ENCODE results near the gene ORAI2. TPM values are rescaled to one million over a fixed set of nuclear protein-coding genes. Genes with fewer than 3 reads are reported as not detected.

The ORAI2 gene
- total RNA-seq, 1 donor from 2014 or later = 20.0 TPM

DNA sequence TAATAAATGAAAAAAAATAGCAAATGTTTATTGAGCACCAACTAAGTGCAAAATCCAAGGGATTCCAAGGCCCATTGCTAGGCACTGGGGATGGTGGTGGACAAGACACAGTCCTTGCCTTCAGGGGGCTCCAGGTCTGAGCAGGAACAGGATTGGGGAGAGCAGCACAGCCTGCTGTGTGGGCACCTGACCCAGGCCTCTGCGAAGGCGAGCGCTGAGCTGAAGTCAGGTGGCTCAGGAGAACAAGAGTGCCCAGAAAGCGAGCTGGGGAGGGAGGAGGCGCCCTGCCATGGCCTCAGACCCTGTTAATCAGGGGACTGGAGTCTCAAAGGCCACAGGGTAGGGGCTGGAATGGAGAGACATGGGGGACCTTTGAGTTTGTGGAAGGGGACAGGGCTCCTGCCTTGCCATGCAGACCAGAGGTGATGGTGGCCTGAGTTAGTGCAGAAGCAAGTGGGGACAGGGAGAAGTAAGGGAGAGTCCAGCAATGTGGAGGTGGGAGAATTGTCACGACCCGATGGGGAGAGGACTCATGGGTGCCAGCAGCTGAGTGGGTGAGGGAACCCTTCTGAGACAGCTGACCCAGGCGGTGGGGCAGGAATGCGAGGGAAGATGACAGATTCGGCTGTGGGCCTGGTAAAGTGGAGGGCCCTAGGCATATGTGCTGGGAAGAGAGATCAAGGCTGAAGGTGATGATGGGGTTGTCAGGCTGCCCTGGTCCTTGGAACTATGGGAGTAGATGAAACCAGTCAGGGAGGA lies 4.1 kb upstream of the ORAI2 start:
- H3K36me3 ChIP-seq = peaks cover 12% of the 10 kb centered on the region
- no peaks in the 10 kb centered on the region for H3K27me3 ChIP-seq
- H3K9me3 ChIP-seq = no peaks in the 10 kb centered on the region
- intact Hi-C loops (cut with DNase I) = no loop called here
- DNase-seq (no peak), ATAC-seq (no peak)
- peaks cover 14% of the 10 kb centered on the region for H3K4me1 ChIP-seq
- TF ChIP-seq, protein P1, sequence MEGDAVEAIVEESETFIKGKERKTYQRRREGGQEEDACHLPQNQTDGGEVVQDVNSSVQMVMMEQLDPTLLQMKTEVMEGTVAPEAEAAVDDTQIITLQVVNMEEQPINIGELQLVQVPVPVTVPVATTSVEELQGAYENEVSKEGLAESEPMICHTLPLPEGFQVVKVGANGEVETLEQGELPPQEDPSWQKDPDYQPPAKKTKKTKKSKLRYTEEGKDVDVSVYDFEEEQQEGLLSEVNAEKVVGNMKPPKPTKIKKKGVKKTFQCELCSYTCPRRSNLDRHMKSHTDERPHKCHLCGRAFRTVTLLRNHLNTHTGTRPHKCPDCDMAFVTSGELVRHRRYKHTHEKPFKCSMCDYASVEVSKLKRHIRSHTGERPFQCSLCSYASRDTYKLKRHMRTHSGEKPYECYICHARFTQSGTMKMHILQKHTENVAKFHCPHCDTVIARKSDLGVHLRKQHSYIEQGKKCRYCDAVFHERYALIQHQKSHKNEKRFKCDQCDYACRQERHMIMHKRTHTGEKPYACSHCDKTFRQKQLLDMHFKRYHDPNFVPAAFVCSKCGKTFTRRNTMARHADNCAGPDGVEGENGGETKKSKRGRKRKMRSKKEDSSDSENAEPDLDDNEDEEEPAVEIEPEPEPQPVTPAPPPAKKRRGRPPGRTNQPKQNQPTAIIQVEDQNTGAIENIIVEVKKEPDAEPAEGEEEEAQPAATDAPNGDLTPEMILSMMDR (IDR thresholded peaks at IDR 0.05) = no peak
- H3K27ac ChIP-seq = no peak overlapping the region
- H3K4me3 ChIP-seq = no peak overlapping the region

DNA sequence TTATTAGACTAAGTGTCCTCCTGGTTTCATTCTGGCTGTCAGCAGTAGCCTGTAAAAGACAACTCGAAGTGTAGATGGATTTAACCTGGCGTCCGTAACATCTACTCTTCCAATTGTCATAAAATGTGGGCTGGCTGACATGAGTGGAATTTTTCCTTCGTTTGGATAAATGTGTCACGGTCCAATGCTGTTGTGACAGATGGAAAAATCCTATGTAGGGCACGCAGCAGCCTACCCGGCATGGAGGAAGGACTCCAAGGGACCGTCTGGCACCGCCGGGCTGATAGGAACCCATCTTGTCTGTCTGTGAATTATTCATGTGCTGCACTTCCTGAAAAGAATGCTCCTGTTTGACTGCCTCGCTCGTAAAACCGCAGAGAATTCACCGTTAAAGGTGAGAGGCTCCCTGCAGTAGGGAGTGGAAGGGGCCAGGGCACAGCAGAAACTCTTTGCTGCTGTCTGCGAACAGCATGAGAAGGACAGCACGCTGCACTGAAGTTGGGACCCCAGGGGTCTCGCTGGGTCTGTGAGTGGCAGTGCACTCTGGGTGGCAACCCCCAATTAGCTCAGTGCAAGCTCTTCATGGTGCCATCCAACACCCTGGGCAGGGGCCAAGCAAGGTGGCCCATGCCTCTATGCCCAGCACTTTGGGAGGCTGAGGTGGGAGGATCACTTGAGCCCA lies 1.6 kb upstream of the ORAI2 start:
- ATAC-seq = no peak
- no peaks in the 10 kb centered on the region for H3K9me3 ChIP-seq
- no peak overlapping the region for H3K4me3 ChIP-seq
- DNase-seq = no peak
- H3K4me1 ChIP-seq = peaks cover 14% of the 10 kb centered on the region
- intact Hi-C loops (cut with DNase I) = no loop called here
- no peaks in the 10 kb centered on the region for H3K27me3 ChIP-seq
- peak overlapping the region; percentile 66 for H3K27ac ChIP-seq
- no peaks in the 10 kb centered on the region for H3K36me3 ChIP-seq
- TF ChIP-seq, protein P1 (IDR thresholded peaks at IDR 0.05) = no peak

DNA sequence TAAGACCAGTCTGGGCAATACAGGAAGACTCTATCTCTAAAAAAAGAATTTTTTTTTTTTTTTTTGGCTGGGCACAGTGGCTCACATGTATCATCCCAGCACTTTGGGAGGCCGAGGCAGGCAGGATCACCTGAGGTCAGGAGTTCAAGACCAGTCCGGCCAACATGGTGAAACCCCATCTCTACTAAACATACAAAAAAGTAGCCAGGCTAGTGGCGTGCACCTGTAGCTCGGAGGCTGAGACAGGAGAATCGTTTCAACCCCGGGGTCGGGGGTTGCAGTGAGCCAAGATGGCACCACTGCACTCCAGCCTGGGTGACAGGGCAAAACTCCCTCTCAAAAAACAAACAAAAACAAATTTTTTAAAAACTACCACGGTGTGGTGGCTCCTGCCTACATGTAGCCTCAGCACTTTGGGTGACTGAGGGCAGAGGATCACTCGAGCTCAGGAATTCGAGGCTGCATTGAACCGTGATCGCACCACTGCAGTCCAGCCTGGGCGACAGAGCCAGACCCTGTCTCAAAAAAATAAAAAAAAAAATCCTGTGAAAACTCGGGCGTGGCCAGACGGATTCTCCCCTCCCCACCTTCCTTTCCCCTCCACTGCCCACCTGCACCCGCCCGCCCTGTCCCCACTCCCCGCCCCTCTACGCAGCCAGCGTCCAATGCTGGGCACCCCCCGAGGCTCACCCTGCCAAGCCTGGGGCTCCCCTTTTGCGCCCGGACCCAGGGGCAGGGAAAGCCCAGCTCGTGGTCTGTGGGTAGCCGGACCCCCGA lies 745 bp upstream of the ORAI2 start:
- TF ChIP-seq, protein P1 (IDR thresholded peaks at IDR 0.05) = no peak
- intact Hi-C loops (cut with DNase I) = no loop called here
- H3K27me3 ChIP-seq = no peaks in the 10 kb centered on the region
- H3K36me3 ChIP-seq = no peaks in the 10 kb centered on the region
- DNase-seq (no peak), ATAC-seq (peak; percentile 5)
- H3K4me3 ChIP-seq = peak overlapping the region; percentile 81
- H3K27ac ChIP-seq = peak overlapping the region; percentile 79
- H3K4me1 ChIP-seq = peaks cover 14% of the 10 kb centered on the region
- no peaks in the 10 kb centered on the region for H3K9me3 ChIP-seq

DNA sequence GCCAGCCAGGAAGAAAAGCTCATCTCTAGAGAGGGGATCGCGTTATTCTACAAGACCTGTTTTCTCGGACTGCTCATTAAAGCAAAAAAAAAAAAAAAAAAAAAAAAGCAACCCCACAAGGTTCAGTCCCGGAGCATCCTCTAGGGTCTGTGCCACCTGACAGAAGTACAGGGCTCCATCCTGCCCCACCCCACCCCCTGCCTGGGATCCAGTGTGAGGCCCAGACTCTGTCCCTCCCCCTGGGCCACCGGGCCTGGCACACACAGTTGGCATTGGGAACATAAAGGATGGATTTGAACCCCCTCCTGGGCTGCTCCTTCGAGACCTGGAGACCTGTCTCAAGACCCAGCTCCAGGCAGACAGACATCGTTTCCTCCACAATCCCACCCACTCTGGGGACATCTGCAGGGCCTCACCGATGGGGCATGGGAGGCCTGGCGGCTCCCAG lies 688 bp downstream of the ORAI2 start:
- Histone ChIP-seq H3K36me3 (peaks cover 2% of the 10 kb centered on the region), H3K4me1 (peaks cover 14% of the 10 kb centered on the region), H3K9me3 (no peaks in the 10 kb centered on the region), H3K4me3 (peak overlapping the region; percentile 81), H3K27me3 (no peaks in the 10 kb centered on the region), H3K27ac (peak overlapping the region; percentile 76)
- ATAC-seq (peak; percentile 2), DNase-seq (no peak)
- TF ChIP-seq, protein P1 (IDR thresholded peaks at IDR 0.05) = no peak
- intact Hi-C loops (cut with DNase I) = no loop called here

DNA sequence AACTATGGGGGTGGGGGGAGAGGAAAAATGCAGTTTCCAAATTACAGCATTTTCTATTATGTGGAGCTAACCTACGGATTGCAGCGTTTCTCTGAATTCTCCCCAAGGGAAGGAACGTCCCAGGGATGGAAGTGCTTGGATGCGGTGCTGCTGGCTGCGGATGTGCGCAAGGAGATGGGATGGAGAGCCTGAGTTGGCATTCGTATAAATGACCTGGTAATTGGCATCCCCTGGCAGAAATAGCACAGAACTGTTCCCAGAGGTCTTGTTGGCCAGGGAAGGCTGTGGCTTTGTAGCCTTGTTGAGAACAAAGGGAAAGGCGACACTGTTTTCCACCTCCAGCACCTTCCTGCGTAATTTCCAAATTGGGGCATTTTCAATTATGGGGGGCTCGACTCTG lies 2.7 kb downstream of the ORAI2 start:
- ATAC-seq = no peak
- Histone ChIP-seq H3K27ac (no peak overlapping the region), H3K36me3 (peaks cover 5% of the 10 kb centered on the region), H3K4me1 (peaks cover 13% of the 10 kb centered on the region), H3K9me3 (no peaks in the 10 kb centered on the region), H3K4me3 (no peak overlapping the region), H3K27me3 (no peaks in the 10 kb centered on the region)
- TF ChIP-seq, protein P1 (IDR thresholded peaks at IDR 0.05) = no peak
- DNase-seq = no peak
- intact Hi-C loops (cut with DNase I) = no loop called here
